SK-N-MC (cell line): ENCODE data around the gene CPSF3.

Experiments
- DNase-seq: peaks from one replicate; pipeline ENCODE4 v3.0.0-alpha.2; 2011; ENCODE audit warnings: low read depth, low spot score
- H3K27ac ChIP-seq: fragments of 200-600 bp; sonication (generic); 2 replicates; pipeline ENCODE4 v1.5.1; 2016; ENCODE audit warnings: mixed run types
- H3K36me3 ChIP-seq: fragments of 200-600 bp; sonication (generic); 2 replicates; pipeline ENCODE4 v1.6.1; 2017; ENCODE audit warnings: antibody characterized with exemption, low read length, mixed read lengths; ENCODE audit not compliant: insufficient read depth
- H3K4me3 ChIP-seq: fragments of 200-600 bp; sonication (generic); 2 replicates; pipeline ENCODE4 v1.5.1; 2016
- H3K9ac ChIP-seq: fragments of 200-600 bp; sonication (generic); 2 replicates; pipeline ENCODE4 v1.8.0; 2017; ENCODE audit warnings: mixed run types, mixed read lengths; ENCODE audit not compliant: insufficient read length
- H3K9me3 ChIP-seq: fragments of 200-600 bp; sonication (generic); 2 replicates; pipeline ENCODE4 v1.6.1; 2017; ENCODE audit warnings: low read depth, mild to moderate bottlenecking, antibody characterized with exemption, low read length, moderate library complexity, mixed read lengths
- EZH2 ChIP-seq: fragments of 200-600 bp; sonication (generic); IDR thresholded peaks from one replicate; pipeline ENCODE4 v1.6.1; 2017; ENCODE audit warnings: antibody characterized with exemption
- FOXP2 ChIP-seq: optimal IDR thresholded peaks from 2 replicates; pipeline ENCODE3; 2011; ENCODE audit warnings: mild to moderate bottlenecking, moderate library complexity; ENCODE audit not compliant: insufficient read depth; ENCODE audit errors: extremely low read length, control extremely low read depth
- POLR2AphosphoS5 ChIP-seq: IDR thresholded peaks from 2 replicates; pipeline ENCODE4 v1.6.1; 2012; ENCODE audit warnings: mild to moderate bottlenecking, low read depth, low read length, borderline replicate concordance

The CPSF3 gene

DNA sequence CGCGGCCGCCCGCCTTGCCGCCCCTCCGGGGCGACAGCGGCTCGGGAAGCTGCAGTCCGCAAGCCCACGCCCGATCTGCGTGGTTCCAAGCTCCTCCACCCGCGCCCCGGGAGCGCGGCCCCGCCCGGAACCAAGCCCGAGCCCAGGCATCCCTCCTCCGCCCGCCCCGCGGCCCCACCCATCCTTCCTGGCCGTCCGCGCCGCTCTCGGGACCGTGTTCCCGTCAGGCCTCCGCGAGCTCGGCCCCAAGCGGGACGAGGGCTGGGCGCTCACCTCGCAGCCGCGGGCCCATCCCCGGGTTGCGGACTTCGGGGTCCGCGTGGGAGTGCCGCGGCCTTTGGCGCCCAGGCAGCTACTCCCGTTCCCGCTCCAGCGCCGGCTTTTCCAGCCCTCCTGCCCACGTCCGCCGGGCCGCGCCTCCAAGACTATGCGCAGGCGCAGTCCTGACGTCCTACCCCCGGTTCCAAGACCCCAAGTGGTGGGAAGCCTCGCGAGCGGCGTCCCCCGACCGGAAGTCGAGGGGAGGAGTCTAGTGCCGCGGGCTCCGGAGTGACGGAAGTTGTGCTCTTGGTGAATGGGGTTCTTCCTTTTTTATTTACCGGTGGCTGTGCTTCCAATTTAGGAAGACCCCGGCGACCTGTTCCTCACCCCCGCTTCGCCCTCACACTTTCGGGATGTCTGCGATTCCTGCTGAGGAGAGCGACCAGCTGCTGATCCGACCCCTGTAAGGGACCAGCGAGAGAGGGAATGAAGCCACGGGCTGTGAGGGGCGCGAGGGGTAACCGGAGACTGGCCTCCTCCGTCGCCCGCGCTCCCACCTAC, at the start of gene CPSF3, which contains the start of gene ITGB1BP1:
Gene CPSF3 (plus strand): TSS at position 555 of the 822 bp plus-strand sequence. CDS start 120 bp downstream, at position 675.
Gene ITGB1BP1 (minus strand): TSS at position 429 of the 822 bp plus-strand sequence. CDS start 4,831 bp downstream, outside the sequence.
- peaks cover 2% of the 10 kb centered on the region for H3K36me3 ChIP-seq
- H3K9me3 ChIP-seq = no peaks in the 10 kb centered on the region
- TF ChIP-seq POLR2AphosphoS5 = peak; percentile 79
- TF ChIP-seq EZH2 = no peak
- no peak for TF ChIP-seq FOXP2
- peak within 1 kb of the TSS; percentile 97 for H3K9ac ChIP-seq
- peak; percentile 84 for DNase-seq
- H3K4me3 ChIP-seq = peak within 1 kb of the TSS; percentile 99
- peak within 1 kb of the TSS; percentile 66; the same call in 1 of the 2 replicates for H3K27ac ChIP-seq

DNA sequence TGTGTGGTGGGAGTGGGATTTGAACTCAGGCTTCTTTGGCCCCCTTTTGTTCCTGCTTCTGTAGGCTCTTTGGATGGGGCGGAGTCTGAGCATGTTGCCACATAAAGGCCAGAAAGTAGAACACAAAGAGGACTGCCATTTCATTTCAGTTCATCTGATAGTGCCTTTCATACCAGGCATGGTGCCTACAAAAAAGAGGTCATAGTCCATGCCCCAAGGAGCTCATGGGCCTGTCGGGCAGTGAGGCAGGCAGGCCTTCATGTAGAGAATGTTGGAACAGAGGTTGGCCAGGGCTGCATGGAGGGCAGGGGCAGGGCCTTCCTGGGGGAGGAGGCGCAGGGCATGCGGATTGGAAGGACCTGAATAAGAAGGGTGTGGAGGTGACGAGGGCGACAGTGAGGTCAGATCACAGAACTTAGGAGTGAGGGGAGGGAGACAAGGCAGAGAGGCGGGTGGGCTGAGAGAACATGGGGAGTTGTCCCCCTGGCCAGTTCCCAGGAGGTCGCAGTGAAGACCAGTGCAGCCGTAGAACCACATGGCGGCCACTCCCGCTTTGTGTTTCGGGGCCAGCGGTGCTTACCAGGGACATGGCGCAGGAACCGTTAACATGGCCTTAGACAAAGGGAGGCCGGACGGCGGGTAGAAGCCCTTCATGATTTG, 49.3 kb upstream of the CPSF3 start:
- Histone ChIP-seq H3K36me3 (no peaks in the 10 kb centered on the region), H3K9ac (no peak overlapping the region), H3K9me3 (no peaks in the 10 kb centered on the region), H3K4me3 (no peak overlapping the region), H3K27ac (no peak overlapping the region)
- no peak for TF ChIP-seq POLR2AphosphoS5
- no peak for TF ChIP-seq FOXP2
- no peak for TF ChIP-seq EZH2
- DNase-seq = no peak

DNA sequence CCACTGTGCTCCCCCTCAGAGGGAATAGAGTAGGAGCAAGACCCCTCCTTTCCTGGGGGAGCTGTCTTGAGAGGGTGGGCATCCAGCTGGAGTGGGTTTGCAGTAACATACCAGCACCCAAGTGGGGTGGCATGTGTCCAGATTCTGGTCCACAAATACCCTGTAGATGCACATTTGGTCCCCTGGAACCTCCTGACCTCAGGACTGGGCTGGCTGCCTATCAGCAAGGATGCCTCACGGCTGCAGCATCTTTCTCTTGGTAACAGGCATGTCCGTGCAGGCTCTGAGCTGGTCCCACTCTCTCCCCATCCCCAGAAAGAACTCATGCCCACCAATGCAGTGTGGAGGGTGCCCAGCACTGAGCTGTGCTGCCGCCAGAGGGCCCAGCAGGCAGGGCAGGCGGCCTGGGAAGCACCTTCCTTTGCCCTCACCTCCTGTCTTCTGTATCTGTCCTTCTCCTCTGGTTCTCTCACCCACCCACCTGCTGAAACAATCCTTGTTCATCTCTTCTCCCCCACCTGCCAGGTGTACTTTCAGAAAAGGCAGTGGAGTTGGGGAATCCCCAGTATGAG, 47.5 kb upstream of the CPSF3 start:
- H3K9ac ChIP-seq = no peak overlapping the region
- H3K9me3 ChIP-seq = no peaks in the 10 kb centered on the region
- TF ChIP-seq POLR2AphosphoS5 (no peak), FOXP2 (no peak), EZH2 (no peak)
- DNase-seq = no peak
- H3K4me3 ChIP-seq = no peak overlapping the region
- H3K27ac ChIP-seq = no peak overlapping the region
- no peaks in the 10 kb centered on the region for H3K36me3 ChIP-seq

DNA sequence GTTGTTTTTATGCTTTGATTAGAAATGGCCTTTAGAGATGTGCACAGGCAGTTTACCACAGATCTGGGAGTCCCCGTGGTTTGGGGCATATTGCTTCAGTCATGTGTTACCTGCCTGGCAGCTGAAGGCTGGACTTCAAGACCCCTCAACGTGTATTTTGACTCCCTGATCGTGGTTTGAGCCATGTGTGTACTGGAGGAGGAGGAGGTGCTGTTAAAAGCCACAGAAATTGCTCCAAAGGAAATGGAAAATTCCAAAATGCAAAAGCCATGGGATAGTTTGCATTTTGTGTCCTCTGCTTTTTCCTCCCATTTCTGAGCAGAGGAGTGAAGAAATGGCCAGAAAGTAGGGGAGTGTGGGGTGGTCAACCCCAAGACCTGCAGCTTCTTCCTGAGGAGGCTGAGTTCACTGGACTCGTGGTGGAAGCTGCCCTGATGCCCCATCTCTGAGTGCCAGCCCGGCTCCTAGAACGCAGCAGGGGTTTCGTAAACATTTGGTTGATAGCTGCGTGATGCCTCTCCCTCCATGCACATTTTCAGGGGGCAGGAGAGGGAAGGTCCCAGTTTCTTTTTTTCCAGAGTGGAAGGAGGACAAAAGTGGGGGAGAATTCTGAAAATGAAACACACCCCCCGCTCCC, 45.9 kb upstream of the CPSF3 start:
- no peak for DNase-seq
- Histone ChIP-seq H3K36me3 (no peaks in the 10 kb centered on the region; the same call in 1 of the 2 replicates), H3K27ac (no peak overlapping the region), H3K4me3 (no peak overlapping the region), H3K9me3 (no peaks in the 10 kb centered on the region), H3K9ac (no peak overlapping the region)
- TF ChIP-seq POLR2AphosphoS5 (no peak), FOXP2 (no peak), EZH2 (no peak)

GRCh38 chr2:9378433-9379390, 44.7 kb upstream of the CPSF3 start:
- Histone ChIP-seq H3K36me3 (no peaks in the 10 kb centered on the region; the same call in 1 of the 2 replicates), H3K9ac (no peak overlapping the region), H3K4me3 (no peak overlapping the region), H3K9me3 (no peaks in the 10 kb centered on the region), H3K27ac (no peak overlapping the region)
- DNase-seq = no peak
- no peak for TF ChIP-seq EZH2
- TF ChIP-seq POLR2AphosphoS5 = no peak
- no peak for TF ChIP-seq FOXP2

GRCh38 chr2:9379391-9379755, 44.1 kb upstream of the CPSF3 start:
- Histone ChIP-seq H3K36me3 (no peaks in the 10 kb centered on the region; the same call in 1 of the 2 replicates), H3K9ac (no peak overlapping the region), H3K9me3 (no peaks in the 10 kb centered on the region), H3K4me3 (no peak overlapping the region), H3K27ac (no peak overlapping the region)
- no peak for DNase-seq
- TF ChIP-seq FOXP2 = no peak
